H1 (cell line): ENCODE results near the gene FNDC10. TPM values are rescaled to one million over a fixed set of nuclear protein-coding genes. Genes with fewer than 3 reads are reported as not detected.

Source experiments
- BACH1 ChIP-seq: IDR thresholded peaks from 2 replicates; pipeline ENCODE4 v1.6.1; 2012; ENCODE audit warnings: low read length, improper control_type of control experiment
- CBX5 ChIP-seq: fragments of 300-800, 300-1000 bp; sonication (generic); IDR thresholded peaks from 2 replicates; pipeline ENCODE4 v1.7.1; 2016; ENCODE audit warnings: antibody characterized with exemption, low read length, low read depth
- CBX8 ChIP-seq: fragments of 300-800, 300-1000 bp; sonication (generic); IDR thresholded peaks from 2 replicates; pipeline ENCODE4 v1.7.1; 2016; ENCODE audit warnings: low read depth, low read length, borderline replicate concordance
- RAD21 ChIP-seq, 2 experiments: IDR thresholded peaks in 1 of 2; conservative IDR thresholded peaks in 1 of 2; 2 replicates each; pipeline ENCODE4 v1.6.1; 2011; ENCODE audit warnings: low read depth in 2 of 2, low read length in 2 of 2, improper control_type of control experiment in 1 of 2, inconsistent platforms in 1 of 2, mild to moderate bottlenecking in 1 of 2, moderate library complexity in 1 of 2
- SP1 ChIP-seq: IDR thresholded peaks from 2 replicates; pipeline ENCODE4 v1.6.1; 2011; ENCODE audit warnings: low read depth, low read length
- polyA plus RNA-seq, 7 experiments: library from polyadenylated mRNA; depleted of rRNA in 3 of 7; stranded (reverse) in 5 of 7; unstranded in 2 of 7; fragments of >200 nt in 5 of 7; fragments of 200-250 nt in 2 of 7; gene quantifications; 1 replicate in 5 of 7; 2 replicates in 1 of 7; 4 replicates in 1 of 7; pipeline versions ENCODE4 v1.2.1 to v1.2.3, GENCODE V29; 2011 to 2013; ENCODE audit warnings: missing spikeins in 2 of 7, mixed read lengths in 2 of 7
- total RNA-seq: library from RNA; stranded (reverse); fragmentation: NEBNext Ultra II Directional; extraction: Animal tissue kit (Norgen Biotek cat#: 25700); gene quantifications from 2 replicates; pipeline ENCODE4 v1.2.1, GENCODE V29; 2021

Gene FNDC10
- total and polyA plus RNA-seq, 2 of the 8 experiments (the other 6 are each of a cell fraction or from before 2014, with no cell fraction given): 19.0 to 21.8 TPM

- TF ChIP-seq RAD21 (IDR thresholded peaks at IDR 0.05 in 1 of 2, conservative IDR thresholded peaks at IDR 0.05 in 1 of 2; ENCODE audit: low read depth in 2 of 2, low read length in 2 of 2) (no peak), CBX8 (no peak), SP1 (no peak), CBX5 (no peak), BACH1 (no peak)
Measured at GRCh38 chr1:1598051-1598719, 1.8 kb downstream of the FNDC10 start (continued).
